Transverse colon (tissue), 4 donors: Measurements from ENCODE around the gene TMEM101.

ENCODE experiments used
- POLR2AphosphoS5 ChIP-seq, 3 donors: sonication (generic); formaldehyde crosslinking; IDR thresholded peaks; one replicate each; pipeline ENCODE4 v1.6.1; 2016; ENCODE audit warnings: antibody characterized with exemption in 3 of 3
- TF ChIP-seq, protein P1 (sequence below), 5 experiments: fragments of 200-600 bp in 3 of 5; fragments of 450-650 bp in 2 of 5; sonication (generic) in 3 of 5; IDR thresholded peaks; 1 replicate in 2 of 5; 2 replicates in 3 of 5; pipeline ENCODE4 v1.5.1; 2016 to 2017; ENCODE audit warnings: antibody characterized with exemption in 5 of 5, inconsistent platforms in 3 of 5, mild to moderate bottlenecking in 2 of 5, moderate library complexity in 1 of 5

- TF ChIP-seq, protein P1, sequence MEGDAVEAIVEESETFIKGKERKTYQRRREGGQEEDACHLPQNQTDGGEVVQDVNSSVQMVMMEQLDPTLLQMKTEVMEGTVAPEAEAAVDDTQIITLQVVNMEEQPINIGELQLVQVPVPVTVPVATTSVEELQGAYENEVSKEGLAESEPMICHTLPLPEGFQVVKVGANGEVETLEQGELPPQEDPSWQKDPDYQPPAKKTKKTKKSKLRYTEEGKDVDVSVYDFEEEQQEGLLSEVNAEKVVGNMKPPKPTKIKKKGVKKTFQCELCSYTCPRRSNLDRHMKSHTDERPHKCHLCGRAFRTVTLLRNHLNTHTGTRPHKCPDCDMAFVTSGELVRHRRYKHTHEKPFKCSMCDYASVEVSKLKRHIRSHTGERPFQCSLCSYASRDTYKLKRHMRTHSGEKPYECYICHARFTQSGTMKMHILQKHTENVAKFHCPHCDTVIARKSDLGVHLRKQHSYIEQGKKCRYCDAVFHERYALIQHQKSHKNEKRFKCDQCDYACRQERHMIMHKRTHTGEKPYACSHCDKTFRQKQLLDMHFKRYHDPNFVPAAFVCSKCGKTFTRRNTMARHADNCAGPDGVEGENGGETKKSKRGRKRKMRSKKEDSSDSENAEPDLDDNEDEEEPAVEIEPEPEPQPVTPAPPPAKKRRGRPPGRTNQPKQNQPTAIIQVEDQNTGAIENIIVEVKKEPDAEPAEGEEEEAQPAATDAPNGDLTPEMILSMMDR (IDR thresholded peaks at IDR 0.05), result no peak
- no peak for TF ChIP-seq POLR2AphosphoS5 (IDR thresholded peaks at IDR 0.05)
Observed at GRCh38 chr17:43961954-43962353, 52.8 kb downstream of the TMEM101 start.
